T-helper 1 cell treated with Interleukin-12 subunit alpha and Interleukin-12 subunit beta and Interleukin-4 antibody, amounts not matched to agents 30 μg/mL and 1 μg/mL, for 36 hours (primary cell): Measurements from ENCODE around the gene ASB13.

Experiments used
- H3K27ac Mint-ChIP-seq: one replicate; pipeline ENCODE4 v1.8.0; 2021; ENCODE audit warnings: mild to moderate bottlenecking, mixed read lengths
- H3K27me3 Mint-ChIP-seq: one replicate; pipeline ENCODE4 v1.8.0; 2021; ENCODE audit warnings: low read depth, mixed read lengths
- H3K36me3 Mint-ChIP-seq: one replicate; pipeline ENCODE4 v1.8.0; 2021; ENCODE audit warnings: low read depth, mixed read lengths
- H3K4me1 Mint-ChIP-seq: one replicate; pipeline ENCODE4 v1.8.0; 2021; ENCODE audit warnings: low read depth, mixed read lengths
- H3K4me3 Mint-ChIP-seq: one replicate; pipeline ENCODE4 v1.8.0; 2021; ENCODE audit warnings: mild to moderate bottlenecking, moderate library complexity, mixed read lengths
- H3K9me3 Mint-ChIP-seq: one replicate; pipeline ENCODE4 v1.8.0; 2021; ENCODE audit warnings: mixed read lengths

ASB13 gene

GRCh38 chr10:5661043-5661442 is 5.4 kb downstream of the ASB13 start:
- H3K9me3 Mint-ChIP-seq, result no peaks in the 10 kb centered on the region
- no peaks in the 10 kb centered on the region for H3K36me3 Mint-ChIP-seq
- no peak overlapping the region for H3K27ac Mint-ChIP-seq
- H3K27me3 Mint-ChIP-seq, result peaks cover 5% of the 10 kb centered on the region
- H3K4me3 Mint-ChIP-seq, result no peak overlapping the region
- H3K4me1 Mint-ChIP-seq, result peaks cover 22% of the 10 kb centered on the region

DNA sequence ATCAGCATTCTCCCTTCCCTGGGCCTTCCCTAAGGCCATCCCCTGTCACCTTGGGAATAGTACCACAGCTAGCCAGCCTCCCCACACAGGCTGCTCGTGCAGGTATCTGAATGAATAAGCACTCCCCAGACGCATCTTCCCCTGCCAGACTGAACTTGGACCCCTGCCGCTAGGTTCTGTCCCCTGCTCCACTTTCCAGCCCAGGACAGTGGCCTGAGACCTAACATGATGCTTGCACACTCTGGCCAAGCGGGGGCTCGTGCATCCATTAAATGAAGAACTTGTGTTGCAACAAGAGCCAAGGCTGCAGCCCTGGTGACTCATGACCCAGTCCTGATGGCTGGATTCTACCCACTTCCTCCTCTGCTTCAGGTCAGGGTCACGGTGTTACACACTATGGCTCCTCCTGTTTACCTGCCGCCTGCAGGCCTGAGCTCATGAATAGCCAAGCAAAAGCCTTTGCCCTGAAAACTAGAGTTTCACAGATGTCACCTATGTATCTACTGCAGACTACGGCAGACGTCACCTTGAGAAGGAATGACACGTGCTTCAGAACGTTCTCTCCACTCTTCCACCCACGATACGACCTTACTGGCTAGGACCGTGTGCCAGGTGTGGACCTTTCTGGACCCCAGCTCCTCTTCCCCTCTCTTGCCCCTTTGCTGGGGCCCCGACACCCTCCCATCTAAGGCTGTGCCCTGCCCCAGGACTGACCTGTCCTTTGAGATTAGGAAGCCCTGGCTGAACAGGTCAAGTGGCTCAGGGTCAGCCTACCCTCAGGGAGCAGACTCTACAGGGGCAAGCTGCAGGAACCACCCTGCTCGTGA is 6.5 kb downstream of the ASB13 start:
- Mint-ChIP-seq H3K27ac (no peak overlapping the region), H3K9me3 (no peaks in the 10 kb centered on the region), H3K4me1 (peaks cover 24% of the 10 kb centered on the region), H3K36me3 (no peaks in the 10 kb centered on the region), H3K4me3 (no peak overlapping the region), H3K27me3 (no peaks in the 10 kb centered on the region)

GRCh38 chr10:5658871-5659618 is 7.3 kb downstream of the ASB13 start:
- Mint-ChIP-seq H3K36me3 (no peaks in the 10 kb centered on the region), H3K9me3 (no peaks in the 10 kb centered on the region), H3K27me3 (no peaks in the 10 kb centered on the region), H3K27ac (no peak overlapping the region), H3K4me1 (peaks cover 27% of the 10 kb centered on the region), H3K4me3 (no peak overlapping the region)

- Mint-ChIP-seq H3K36me3 (no peaks in the 10 kb centered on the region), H3K27ac (no peak overlapping the region), H3K9me3 (no peaks in the 10 kb centered on the region), H3K4me3 (no peak overlapping the region), H3K27me3 (no peaks in the 10 kb centered on the region), H3K4me1 (peaks cover 27% of the 10 kb centered on the region)
Measured at GRCh38 chr10:5656737-5657579, 9.4 kb downstream of the ASB13 start.

- Mint-ChIP-seq H3K27me3 (no peaks in the 10 kb centered on the region), H3K9me3 (no peaks in the 10 kb centered on the region), H3K27ac (no peak overlapping the region), H3K4me3 (no peak overlapping the region), H3K4me1 (peaks cover 26% of the 10 kb centered on the region), H3K36me3 (no peaks in the 10 kb centered on the region)
Measured at GRCh38 chr10:5655121-5655520, 11.3 kb downstream of the ASB13 start.

DNA sequence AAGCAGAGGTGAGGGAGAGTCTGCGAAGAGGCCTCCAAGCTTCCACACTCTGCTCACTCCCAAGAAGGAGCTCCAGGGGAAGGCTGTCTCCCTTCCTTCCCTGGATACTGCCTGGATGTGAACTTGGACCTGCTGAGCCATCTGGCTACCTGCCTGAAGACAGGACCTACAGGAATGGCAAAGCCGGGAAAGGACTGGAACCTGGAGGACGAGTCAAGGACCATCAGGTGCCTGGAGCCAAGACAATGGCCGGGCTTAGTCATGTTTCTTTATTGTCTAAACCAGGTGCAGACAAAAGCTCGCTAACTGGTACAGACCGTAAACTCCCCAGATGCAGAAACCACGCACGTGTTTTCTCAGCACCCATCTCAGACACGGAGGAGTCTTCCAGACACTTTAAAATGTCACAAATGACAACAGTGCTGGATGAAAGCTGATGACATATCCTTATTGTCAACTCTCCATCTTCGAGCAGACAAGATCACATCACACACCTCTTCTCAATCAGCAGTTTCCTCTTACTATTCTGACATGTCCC is 12.1 kb downstream of the ASB13 start:
- Mint-ChIP-seq H3K27ac (no peak overlapping the region), H3K9me3 (no peaks in the 10 kb centered on the region), H3K4me3 (no peak overlapping the region), H3K27me3 (no peaks in the 10 kb centered on the region), H3K36me3 (no peaks in the 10 kb centered on the region), H3K4me1 (peaks cover 18% of the 10 kb centered on the region)

DNA sequence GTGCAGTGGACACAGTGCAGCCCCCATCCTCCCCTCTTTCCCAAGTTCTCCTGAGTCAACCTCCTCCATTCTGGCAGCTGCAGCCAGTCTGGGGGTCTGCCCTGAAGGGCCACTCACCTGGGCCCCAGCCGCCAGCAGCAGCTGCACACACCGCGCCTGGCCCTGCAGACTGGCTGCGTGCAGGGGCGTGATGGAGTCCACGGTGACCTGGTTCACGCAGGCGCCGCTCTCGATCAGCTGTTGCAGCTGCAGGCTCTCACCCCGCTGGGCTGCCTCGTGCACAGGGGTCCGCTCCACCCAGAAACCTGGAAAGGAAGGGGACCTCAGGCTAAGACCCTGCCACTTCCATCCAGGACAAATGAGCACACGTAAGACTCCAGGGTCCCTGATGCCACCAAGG is 13.6 kb downstream of the ASB13 start:
- no peaks in the 10 kb centered on the region for H3K27me3 Mint-ChIP-seq
- no peak overlapping the region for H3K4me3 Mint-ChIP-seq
- peaks cover under 1% of the 10 kb centered on the region for H3K36me3 Mint-ChIP-seq
- peaks cover 17% of the 10 kb centered on the region for H3K4me1 Mint-ChIP-seq
- H3K27ac Mint-ChIP-seq, result no peak overlapping the region
- H3K9me3 Mint-ChIP-seq, result no peaks in the 10 kb centered on the region

DNA sequence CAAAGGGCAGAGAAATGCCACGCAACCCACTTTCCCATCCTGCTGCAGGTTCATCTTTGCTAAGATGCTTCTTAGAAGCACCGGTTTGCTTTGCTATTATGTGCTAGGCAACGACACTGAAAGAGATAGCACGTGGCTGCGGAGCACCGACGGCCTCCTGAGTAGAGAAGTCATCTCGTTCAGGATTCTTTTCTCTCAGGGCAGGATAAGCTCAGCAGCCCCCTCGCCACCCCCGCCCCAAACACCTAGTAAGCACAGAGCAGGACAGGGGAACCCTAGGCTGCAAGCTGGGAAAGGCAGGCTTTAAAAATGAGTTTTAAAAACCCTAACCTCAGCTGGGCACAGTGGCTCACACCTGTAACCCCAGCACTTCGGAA is 15.0 kb downstream of the ASB13 start:
- Mint-ChIP-seq H3K27me3 (no peaks in the 10 kb centered on the region), H3K27ac (no peak overlapping the region), H3K36me3 (peaks cover 1% of the 10 kb centered on the region), H3K9me3 (no peaks in the 10 kb centered on the region), H3K4me1 (peaks cover 9% of the 10 kb centered on the region), H3K4me3 (no peak overlapping the region)

GRCh38 chr10:5650664-5651387 is 15.6 kb downstream of the ASB13 start:
- Mint-ChIP-seq H3K9me3 (no peaks in the 10 kb centered on the region), H3K4me1 (peaks cover 9% of the 10 kb centered on the region), H3K36me3 (peaks cover 1% of the 10 kb centered on the region), H3K27me3 (no peaks in the 10 kb centered on the region), H3K27ac (no peak overlapping the region), H3K4me3 (no peak overlapping the region)

DNA sequence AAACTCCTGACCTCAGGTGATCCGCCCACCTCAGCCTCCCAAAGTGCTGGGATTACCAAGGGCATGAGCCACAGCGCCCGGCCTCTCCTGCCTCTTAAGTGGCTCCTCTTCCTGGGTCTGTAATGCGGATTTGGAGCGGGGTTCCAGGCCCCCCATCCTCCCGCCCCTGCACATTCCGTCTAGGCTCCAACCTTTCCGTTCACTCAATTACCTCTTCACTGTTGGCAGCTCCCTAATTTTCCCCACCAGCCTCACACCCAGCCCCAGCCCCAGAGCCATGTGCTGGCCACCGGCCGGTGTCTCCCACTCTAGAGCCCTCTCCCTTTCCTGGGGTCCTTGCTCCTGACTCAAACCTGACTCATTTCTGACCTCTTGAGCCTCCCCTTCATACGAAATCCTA is 16.6 kb downstream of the ASB13 start:
- Mint-ChIP-seq H3K4me3 (no peak overlapping the region), H3K27me3 (no peaks in the 10 kb centered on the region), H3K36me3 (peaks cover 1% of the 10 kb centered on the region), H3K9me3 (no peaks in the 10 kb centered on the region), H3K27ac (no peak overlapping the region), H3K4me1 (peaks cover 4% of the 10 kb centered on the region)

- Mint-ChIP-seq H3K4me3 (no peak overlapping the region), H3K9me3 (no peaks in the 10 kb centered on the region), H3K36me3 (peaks cover 1% of the 10 kb centered on the region), H3K27ac (no peak overlapping the region), H3K4me1 (no peaks in the 10 kb centered on the region), H3K27me3 (no peaks in the 10 kb centered on the region)
Measured at GRCh38 chr10:5648494-5649457, 17.6 kb downstream of the ASB13 start.

- H3K4me1 Mint-ChIP-seq, result no peaks in the 10 kb centered on the region
- no peaks in the 10 kb centered on the region for H3K27me3 Mint-ChIP-seq
- H3K36me3 Mint-ChIP-seq, result peaks cover 1% of the 10 kb centered on the region
- no peak overlapping the region for H3K27ac Mint-ChIP-seq
- no peaks in the 10 kb centered on the region for H3K9me3 Mint-ChIP-seq
- H3K4me3 Mint-ChIP-seq, result no peak overlapping the region
Measured at GRCh38 chr10:5647507-5648240, 18.7 kb downstream of the ASB13 start.
